Cardiac fibroblast (primary cell): Measurements from ENCODE around the gene OR11A1.

Source experiments
- DNase-seq, 2 donors: peaks; one replicate each; pipeline versions ENCODE4 v3.0.0 to v3.0.0-alpha.2; 2010; ENCODE audit warnings: low read depth in 2 of 2
- H3K4me3 ChIP-seq, 2 donors: replicated peaks in 1 of 2; 1 replicate in 1 of 2; 2 replicates in 1 of 2; pipeline ENCODE4 v1.5.1; 2011; ENCODE audit warnings: low read depth in 2 of 2, low read length in 2 of 2, mild to moderate bottlenecking in 2 of 2, moderate library complexity in 1 of 2
- TF ChIP-seq, protein P1 (sequence below): IDR thresholded peaks from one replicate; pipeline ENCODE4 v1.5.1; 2011; ENCODE audit warnings: low read depth, mild to moderate bottlenecking, low read length, inconsistent platforms

Gene OR11A1

DNA sequence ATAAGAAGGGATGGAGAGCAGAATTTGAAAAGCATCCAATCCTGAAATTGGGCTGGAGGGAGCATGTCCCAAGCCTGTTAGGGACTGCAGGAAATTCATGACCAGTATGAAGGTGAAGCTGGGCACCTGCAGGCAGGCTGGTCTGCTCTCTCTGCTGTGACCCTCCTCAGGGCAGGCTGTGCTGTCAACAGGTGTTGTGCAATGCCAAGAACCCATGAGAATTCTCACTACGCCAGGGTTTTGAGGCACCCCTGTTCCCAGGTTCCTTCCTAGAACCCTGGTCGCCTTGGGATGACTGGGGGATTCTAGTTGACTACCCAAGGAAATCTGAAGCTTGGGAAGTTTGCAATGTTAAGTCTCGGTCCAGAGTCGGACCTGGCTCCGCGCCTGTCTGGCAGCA, 44.2 kb upstream of the OR11A1 start:
- TF ChIP-seq, protein P1, sequence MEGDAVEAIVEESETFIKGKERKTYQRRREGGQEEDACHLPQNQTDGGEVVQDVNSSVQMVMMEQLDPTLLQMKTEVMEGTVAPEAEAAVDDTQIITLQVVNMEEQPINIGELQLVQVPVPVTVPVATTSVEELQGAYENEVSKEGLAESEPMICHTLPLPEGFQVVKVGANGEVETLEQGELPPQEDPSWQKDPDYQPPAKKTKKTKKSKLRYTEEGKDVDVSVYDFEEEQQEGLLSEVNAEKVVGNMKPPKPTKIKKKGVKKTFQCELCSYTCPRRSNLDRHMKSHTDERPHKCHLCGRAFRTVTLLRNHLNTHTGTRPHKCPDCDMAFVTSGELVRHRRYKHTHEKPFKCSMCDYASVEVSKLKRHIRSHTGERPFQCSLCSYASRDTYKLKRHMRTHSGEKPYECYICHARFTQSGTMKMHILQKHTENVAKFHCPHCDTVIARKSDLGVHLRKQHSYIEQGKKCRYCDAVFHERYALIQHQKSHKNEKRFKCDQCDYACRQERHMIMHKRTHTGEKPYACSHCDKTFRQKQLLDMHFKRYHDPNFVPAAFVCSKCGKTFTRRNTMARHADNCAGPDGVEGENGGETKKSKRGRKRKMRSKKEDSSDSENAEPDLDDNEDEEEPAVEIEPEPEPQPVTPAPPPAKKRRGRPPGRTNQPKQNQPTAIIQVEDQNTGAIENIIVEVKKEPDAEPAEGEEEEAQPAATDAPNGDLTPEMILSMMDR, result no peak
- no peak overlapping the region for H3K4me3 ChIP-seq

DNA sequence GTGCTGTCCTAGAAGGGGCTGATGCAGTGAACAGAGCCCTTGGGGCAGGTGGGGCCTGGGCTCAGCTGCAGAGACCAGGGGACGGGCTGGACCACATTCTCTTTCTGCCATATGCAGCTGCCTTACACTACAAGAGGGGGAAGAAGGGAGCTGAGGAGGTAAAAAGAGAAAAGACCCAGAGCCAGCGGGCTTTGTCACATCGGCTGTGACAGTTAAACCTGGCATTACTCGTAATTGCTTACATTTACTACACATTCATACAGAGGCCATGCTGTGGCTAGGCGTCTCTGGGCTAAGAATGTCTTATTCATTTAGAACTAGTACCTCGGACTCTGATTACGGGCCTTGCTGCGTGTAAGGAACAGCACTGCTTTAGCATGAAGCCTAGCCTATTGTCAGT, 43.7 kb upstream of the OR11A1 start:
- TF ChIP-seq, protein P1, result no peak
- H3K4me3 ChIP-seq, result no peak overlapping the region
- no peak for DNase-seq

More for the DNA sequence above, 44.2 kb upstream of the OR11A1 start:
- DNase-seq, result no peak

DNA sequence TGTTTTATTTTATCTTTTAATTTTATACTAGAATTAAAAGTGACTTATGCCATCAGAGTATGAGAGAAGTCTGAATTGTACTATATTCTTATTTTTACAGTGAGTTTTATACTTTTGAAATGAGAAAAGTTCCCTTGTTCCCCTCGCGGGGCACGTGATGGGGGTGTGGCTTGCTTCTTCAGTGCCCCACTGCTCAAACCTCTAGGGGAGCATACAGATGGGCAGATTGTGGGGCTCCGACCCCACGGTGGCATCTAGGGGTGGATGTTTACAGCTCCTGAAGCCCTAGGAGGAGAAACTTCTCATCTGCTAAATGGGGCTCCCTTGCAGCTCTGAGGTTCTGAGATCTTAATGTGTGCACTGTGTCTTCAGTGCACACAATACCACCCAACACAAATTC, 42.8 kb upstream of the OR11A1 start:
- TF ChIP-seq, protein P1, result no peak
- no peak overlapping the region for H3K4me3 ChIP-seq
- DNase-seq, result no peak

DNA sequence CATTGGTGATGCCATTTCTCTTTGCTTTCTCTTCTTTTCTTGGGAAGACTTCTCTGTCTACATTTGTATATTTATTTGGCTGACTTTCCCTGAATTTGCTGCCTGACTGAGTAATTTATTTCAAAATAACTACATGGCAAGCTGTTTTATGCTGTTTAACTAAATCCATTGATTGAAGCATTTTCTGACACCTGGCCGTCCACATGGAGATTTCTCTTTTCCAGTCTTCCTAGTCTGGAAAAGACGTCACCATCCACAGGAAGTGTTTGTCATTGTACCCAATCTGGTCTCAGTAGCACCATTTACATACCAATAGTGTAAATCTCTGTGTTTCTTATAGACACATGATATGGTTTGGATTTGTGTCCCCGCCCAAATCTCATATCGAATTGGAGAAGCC, 40.1 kb upstream of the OR11A1 start:
- TF ChIP-seq, protein P1, result no peak
- H3K4me3 ChIP-seq, result no peak overlapping the region
- DNase-seq, result no peak

DNA sequence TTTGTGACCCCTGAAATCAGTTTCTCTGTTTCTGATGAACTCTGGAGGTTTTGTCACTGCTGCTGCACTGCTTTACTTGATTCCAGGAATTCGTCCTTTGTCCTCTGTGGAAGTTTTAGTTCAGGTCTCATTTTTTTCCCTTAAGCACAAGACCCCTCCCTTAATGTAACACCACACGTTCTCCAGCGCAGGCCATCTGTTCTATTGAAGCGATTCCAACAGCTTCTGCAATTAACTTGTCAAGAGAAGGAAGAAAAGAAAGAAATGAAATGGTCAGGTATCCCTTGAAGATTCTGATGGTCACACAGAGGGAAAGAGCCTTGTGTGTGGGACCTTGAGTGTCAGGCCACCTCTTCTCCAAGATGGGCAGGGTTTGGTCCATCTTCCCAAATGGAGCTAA, 38.7 kb upstream of the OR11A1 start:
- no peak for DNase-seq
- TF ChIP-seq, protein P1, result no peak
- no peak overlapping the region for H3K4me3 ChIP-seq

DNA sequence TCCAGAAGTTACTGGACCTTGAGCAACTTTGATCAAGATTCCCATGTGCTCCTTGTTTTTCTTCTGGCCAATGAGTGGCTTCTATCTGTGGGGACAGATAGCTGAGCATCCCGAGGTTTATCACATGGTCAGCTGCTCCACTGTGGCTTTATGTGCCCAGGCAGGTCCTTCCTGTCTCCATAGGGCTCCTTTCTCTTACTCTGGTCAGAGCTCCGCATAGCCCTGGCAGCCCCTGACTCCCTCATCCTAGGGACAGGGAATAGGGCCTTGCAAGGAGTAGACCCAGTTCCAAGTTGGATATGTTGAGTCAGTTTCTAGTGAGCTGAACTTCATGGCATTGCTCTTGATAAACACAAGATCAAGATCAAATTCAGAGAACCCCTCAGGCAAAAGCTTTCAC, 37.3 kb upstream of the OR11A1 start:
- DNase-seq, result no peak
- TF ChIP-seq, protein P1, result no peak
- H3K4me3 ChIP-seq, result no peak overlapping the region

DNA sequence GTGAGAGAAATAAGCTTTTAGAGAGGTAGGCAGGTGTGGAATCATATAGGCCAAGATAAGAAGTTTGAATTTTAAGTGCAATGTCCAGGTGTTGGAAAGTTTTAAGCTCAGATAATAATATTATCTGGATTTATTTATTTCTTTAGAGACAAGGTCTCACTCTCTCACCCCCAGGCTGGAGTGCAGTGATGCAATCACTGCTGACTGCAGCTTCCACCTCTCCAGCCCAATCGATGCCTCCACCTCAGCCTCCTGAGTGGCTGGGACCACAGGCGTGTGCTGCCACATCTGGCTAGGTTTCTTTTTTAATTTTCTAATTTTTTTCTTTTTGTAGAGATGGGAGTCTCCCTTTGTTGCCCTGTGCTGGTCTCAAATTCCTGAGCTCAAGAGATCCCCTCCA, 36.4 kb upstream of the OR11A1 start:
- no peak for DNase-seq
- H3K4me3 ChIP-seq, result no peak overlapping the region
- TF ChIP-seq, protein P1, result no peak
